C4-2B (cell line): ENCODE data around the gene TMED4.

ENCODE experiments used
- H3K27ac ChIP-seq: fragments of 450-650 bp; 2 replicates; pipeline ENCODE4 v1.5.1; 2017
- ZFX ChIP-seq: fragments of 450-650 bp; IDR thresholded peaks from 2 replicates; pipeline ENCODE4 v1.6.1; 2017
- TF ChIP-seq, protein P1 (sequence below): fragments of 450-650 bp; conservative IDR thresholded peaks from 2 replicates; pipeline ENCODE4 v1.5.1; 2017; ENCODE audit warnings: mild to moderate bottlenecking

The TMED4 gene

DNA sequence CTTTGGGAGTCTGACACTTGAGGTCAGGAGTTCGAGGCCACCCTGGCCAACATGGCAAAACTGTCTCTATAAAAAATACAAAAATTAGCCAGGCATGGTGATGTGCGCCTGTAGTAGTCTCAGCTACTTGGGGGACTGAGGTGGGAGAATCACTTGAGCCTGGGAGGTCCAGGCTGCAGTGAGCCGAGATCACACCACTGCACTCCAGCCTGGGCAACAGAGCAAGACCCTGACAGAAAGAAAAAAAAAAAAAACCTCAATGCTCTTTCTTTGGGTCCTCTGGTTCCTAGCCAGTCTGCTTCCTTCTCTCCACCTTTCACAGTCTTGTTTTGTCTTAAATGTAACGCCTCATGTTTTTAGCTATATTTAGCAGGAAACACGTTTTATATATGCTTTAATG lies 33.8 kb upstream of the TMED4 start:
- no peak overlapping the region for H3K27ac ChIP-seq
- no peak for TF ChIP-seq ZFX
- TF ChIP-seq, protein P1, sequence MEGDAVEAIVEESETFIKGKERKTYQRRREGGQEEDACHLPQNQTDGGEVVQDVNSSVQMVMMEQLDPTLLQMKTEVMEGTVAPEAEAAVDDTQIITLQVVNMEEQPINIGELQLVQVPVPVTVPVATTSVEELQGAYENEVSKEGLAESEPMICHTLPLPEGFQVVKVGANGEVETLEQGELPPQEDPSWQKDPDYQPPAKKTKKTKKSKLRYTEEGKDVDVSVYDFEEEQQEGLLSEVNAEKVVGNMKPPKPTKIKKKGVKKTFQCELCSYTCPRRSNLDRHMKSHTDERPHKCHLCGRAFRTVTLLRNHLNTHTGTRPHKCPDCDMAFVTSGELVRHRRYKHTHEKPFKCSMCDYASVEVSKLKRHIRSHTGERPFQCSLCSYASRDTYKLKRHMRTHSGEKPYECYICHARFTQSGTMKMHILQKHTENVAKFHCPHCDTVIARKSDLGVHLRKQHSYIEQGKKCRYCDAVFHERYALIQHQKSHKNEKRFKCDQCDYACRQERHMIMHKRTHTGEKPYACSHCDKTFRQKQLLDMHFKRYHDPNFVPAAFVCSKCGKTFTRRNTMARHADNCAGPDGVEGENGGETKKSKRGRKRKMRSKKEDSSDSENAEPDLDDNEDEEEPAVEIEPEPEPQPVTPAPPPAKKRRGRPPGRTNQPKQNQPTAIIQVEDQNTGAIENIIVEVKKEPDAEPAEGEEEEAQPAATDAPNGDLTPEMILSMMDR, result no peak

DNA sequence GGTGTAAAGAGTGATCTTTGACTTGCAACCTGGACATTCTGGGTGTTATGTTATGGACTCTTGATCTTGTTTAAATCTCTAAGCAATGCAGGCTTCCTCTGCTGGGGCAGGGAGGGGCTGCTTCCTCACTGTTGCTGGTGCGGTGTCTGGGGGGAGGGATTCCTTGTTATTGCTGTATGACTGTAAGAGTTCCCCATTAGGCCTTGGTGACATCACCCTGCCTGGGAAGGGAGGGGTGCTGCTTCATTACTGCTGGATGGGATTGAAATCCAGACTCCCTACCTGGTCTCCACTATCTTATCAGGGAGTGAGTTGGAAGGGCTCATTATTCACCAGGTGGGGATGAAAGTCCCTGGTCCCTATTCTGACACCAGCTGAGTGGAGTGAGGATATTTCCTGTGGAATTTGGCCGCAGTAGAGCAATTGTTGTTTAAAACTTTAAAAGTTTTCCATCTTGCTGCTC lies 33.1 kb upstream of the TMED4 start:
- TF ChIP-seq ZFX, result no peak
- TF ChIP-seq, protein P1, result no peak
- no peak overlapping the region for H3K27ac ChIP-seq

DNA sequence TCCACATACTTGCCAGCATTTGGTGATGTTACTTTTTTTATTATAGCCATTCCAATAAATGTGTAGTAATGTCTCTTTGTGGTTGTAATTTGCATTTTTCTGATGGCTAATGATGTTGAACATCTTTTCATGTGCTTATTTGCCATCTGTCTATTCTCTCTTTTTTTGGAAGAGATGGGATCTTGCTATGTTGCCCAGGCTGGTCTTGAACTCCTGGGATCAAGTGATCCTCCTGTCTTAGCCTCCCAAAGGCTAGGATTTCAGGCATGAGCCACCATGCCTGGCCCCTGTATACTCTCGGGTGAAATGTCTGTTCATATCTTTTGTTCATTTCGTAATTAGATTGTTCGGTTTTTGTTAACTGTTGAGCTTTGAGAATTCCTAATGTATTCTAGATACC lies 27.8 kb upstream of the TMED4 start:
- TF ChIP-seq, protein P1, result no peak
- TF ChIP-seq ZFX, result no peak
- peak overlapping the region; percentile 51 for H3K27ac ChIP-seq

DNA sequence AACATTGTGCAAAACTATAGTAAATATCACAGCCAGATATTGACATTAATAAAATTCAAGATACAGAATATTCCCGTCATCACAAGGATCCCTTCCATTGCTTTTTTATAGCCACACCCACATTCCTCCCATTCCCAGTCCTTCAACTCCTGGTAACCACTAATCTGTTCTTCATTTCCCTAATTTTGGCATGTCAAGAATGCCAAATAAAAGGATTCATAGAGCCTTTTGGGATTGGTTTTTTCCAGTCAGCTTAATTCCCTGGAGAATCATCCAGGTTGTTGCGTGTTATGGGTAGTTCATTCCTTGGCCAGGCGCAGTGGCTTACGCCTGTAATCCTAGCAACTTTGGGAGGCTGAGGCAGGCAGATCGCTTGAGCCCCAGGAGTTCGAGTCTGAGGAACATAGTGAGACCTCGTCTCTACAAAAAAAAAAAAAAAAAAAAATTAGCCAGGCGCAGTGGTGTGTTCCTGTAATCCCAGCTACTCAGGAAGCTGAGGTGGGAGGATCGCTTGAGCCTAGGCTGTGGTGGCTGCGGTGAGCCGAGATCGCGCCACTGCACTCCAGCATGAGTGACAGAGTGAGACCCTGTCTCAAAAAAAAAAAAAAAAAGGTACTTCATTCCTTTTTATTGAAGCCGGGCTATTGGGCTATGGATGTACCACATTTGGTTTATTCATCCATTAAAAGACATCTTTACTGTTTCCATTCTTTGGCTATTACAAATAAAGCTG lies 27.1 kb upstream of the TMED4 start:
- TF ChIP-seq, protein P1, result no peak
- TF ChIP-seq ZFX, result no peak
- peak overlapping the region; percentile 94 for H3K27ac ChIP-seq

DNA sequence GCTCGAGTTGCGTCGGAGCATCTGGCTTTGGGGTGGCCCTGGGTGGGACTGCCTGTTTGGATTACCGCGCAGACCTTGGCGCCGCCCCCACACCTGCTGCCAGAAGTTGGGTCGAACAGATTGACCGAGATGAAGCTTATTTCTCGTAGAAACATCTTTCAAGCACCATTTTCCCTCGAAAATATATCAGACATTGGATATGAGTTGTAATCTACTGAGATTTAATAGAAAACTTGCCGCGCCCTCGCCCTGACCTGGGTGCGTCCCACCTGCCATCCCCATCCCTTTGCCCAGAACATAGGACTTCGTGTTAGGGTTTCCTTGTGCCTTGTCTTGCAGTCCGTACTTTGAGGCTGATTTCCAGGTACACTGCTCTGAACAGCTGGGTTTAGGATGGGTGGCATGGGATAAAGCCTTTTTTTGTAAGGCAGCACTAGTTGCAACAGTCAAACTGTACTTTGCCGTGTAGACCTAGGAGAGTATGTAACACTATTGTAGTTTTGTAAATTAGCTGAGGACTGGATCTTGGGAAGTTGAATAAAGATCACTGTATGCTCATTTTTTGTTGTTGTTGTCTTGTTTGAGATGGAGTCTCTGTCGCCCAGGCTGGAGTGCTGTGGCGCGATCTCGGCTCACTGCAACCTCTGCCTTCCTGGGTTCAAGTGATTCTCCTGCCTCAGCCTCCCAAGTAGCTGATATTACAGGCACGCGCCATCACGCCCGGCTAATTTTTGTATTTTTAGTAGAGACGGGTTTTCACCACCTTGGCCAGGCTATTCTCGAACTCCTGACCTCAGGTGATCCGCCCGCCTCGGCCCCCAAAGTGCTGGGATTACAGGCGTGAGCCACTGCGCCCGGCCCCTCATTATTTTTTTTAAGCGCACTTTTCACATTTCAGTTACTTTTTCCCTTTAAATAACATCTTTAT lies 25.4 kb upstream of the TMED4 start:
- TF ChIP-seq ZFX, result no peak; the same call in 1 of the 2 replicates
- TF ChIP-seq, protein P1, result no peak
- H3K27ac ChIP-seq, result peak overlapping the region; percentile 94

DNA sequence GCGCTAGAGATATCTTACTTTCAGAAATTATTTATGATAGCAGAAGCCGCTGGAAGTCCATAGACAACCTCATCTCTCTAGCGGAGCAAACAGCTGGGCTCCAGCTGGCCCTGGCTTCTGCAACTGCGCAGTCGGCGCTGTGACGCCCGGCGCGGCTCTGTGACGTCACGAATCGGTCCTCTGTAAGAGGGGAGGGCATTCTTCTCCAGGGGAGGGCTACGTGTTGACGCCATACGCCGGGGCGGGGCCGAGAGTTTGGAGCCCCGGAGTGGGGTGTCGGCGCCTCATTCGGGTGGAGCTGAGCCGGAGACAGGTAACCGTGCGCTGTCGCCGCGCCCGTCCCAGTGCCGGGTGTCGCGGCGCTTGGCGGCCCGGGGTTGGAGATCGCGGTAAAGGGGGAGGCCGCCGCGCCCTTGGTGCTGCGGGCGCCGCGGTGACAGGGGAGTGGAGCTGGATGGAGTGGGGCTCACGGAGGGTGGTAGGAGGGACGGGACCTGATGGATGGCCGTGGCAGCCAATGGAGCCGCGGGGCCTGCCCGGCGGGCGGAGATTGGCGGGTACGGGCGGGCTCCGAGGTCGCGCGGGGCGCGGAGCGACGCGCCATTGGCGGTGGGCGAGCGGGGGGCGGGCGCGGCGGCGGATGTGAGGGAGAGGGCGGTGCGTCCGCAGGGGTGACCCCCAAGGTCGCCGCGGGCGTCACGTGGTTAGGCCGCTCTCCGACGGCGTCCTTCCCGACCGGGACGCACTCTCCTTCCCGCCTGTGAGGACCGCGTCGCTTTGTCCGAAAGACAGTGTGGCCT lies 24.5 kb upstream of the TMED4 start, which contains the start of gene OGDH:
Gene OGDH (plus strand): TSS at position 287 of the 800 bp plus-strand sequence. CDS start 17,717 bp downstream, outside the sequence.
- TF ChIP-seq, protein P1, result no peak
- 0 out of 2 replicates have a peak, but pooled peaks have one; percentile 49 for TF ChIP-seq ZFX

More for the DNA sequence above, 24.5 kb upstream of the TMED4 start, which contains the start of gene OGDH:
- H3K27ac ChIP-seq, result peak within 1 kb of the TSS; percentile 94
